Chondrocyte (in vitro differentiated cells): ENCODE results near the gene TMEM204. TPM values are rescaled to one million over a fixed set of nuclear protein-coding genes. Genes with fewer than 3 reads are reported as not detected.
"Not testable (repeated sequence)": the region's sequence is repeated elsewhere in the genome, so short reads cannot be mapped to it uniquely, and the experiment has no call there.

Experiments used
- DNase-seq: peaks from one replicate; pipeline ENCODE4 v3.0.0; 2021; ENCODE audit warnings: mixed read lengths, low spot score
- H3K27ac Mint-ChIP-seq: one replicate; pipeline ENCODE4 v1.8.0; 2021; ENCODE audit warnings: mild to moderate bottlenecking, moderate library complexity, mixed read lengths; ENCODE audit not compliant: unreplicated experiment
- H3K27me3 Mint-ChIP-seq: 2 replicates; pipeline ENCODE4 v1.8.0; 2021; ENCODE audit warnings: low read depth, mixed read lengths
- H3K36me3 Mint-ChIP-seq: 2 replicates; pipeline ENCODE4 v1.8.0; 2021; ENCODE audit warnings: low read depth, mixed read lengths
- H3K4me1 Mint-ChIP-seq: 2 replicates; pipeline ENCODE4 v1.8.0; 2021; ENCODE audit warnings: low read depth, mild to moderate bottlenecking, mixed read lengths
- H3K4me3 Mint-ChIP-seq: one replicate; pipeline ENCODE4 v1.8.0; 2021; ENCODE audit warnings: mild to moderate bottlenecking, moderate library complexity, mixed read lengths; ENCODE audit not compliant: unreplicated experiment
- H3K9me3 Mint-ChIP-seq: 2 replicates; pipeline ENCODE4 v1.8.0; 2021; ENCODE audit warnings: low read depth, mixed read lengths
- CTCF ChIP-seq: fragments of 200-600 bp; sonication (generic); IDR thresholded peaks from 2 replicates; pipeline ENCODE4 v1.5.0; 2021; ENCODE audit warnings: antibody characterized with exemption, mild to moderate bottlenecking, moderate library complexity
- total RNA-seq: library from RNA; stranded (reverse); gene quantifications from 3 replicates; pipeline ENCODE4 v1.2.1, GENCODE V29; 2021

Gene TMEM204
- total RNA-seq, 1 donor from 2014 or later, result 8.4 TPM

DNA sequence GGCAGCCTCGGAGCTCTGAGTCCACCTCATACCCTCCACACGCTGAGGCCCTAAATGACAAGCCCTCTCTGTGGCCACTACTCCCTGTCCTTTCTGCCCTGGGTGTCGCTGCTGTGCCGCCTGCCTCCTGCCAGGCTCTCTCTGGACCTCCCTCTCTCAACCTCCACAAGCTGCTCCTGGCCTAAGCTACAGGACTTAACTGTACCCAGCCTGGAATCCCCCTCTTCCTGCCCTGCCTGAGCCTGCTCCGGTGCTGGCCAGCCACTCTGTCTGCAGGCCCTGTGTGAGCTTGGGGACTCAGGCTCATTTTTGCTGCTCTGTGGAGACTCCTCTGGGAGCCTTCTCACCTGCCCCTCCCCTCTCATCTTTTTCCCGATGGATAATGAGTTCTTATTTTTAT is 56.9 kb downstream of the TMEM204 start:
- H3K27ac Mint-ChIP-seq, result no peak overlapping the region
- H3K27me3 Mint-ChIP-seq, result no peaks in the 10 kb centered on the region
- peaks cover 16% of the 10 kb centered on the region for H3K36me3 Mint-ChIP-seq
- no peak overlapping the region for H3K4me3 Mint-ChIP-seq
- TF ChIP-seq CTCF, result no peak
- no peaks in the 10 kb centered on the region for H3K9me3 Mint-ChIP-seq
- H3K4me1 Mint-ChIP-seq, result no peaks in the 10 kb centered on the region
- DNase-seq, result no peak

- DNase-seq, result no peak
- H3K4me3 Mint-ChIP-seq, result no peak overlapping the region
- H3K27ac Mint-ChIP-seq, result no peak overlapping the region
- H3K9me3 Mint-ChIP-seq, result no peaks in the 10 kb centered on the region
- no peak for TF ChIP-seq CTCF
- H3K27me3 Mint-ChIP-seq, result no peaks in the 10 kb centered on the region
- H3K36me3 Mint-ChIP-seq, result peaks cover 16% of the 10 kb centered on the region
- H3K4me1 Mint-ChIP-seq, result no peaks in the 10 kb centered on the region
Measured at GRCh38 chr16:1590930-1591705, 57.7 kb downstream of the TMEM204 start.

GRCh38 chr16:1592446-1592845 is 59.0 kb downstream of the TMEM204 start:
- Mint-ChIP-seq H3K4me3 (no peak overlapping the region), H3K4me1 (no peaks in the 10 kb centered on the region), H3K27me3 (no peaks in the 10 kb centered on the region), H3K27ac (no peak overlapping the region), H3K36me3 (peaks cover 12% of the 10 kb centered on the region), H3K9me3 (no peaks in the 10 kb centered on the region)
- DNase-seq, result no peak
- TF ChIP-seq CTCF, result no peak

GRCh38 chr16:1595511-1595910 is 62.0 kb downstream of the TMEM204 start:
- H3K36me3 Mint-ChIP-seq, result peaks cover 10% of the 10 kb centered on the region
- DNase-seq, H3K4me1 Mint-ChIP-seq, H3K9me3 Mint-ChIP-seq, H3K27me3 Mint-ChIP-seq, H3K4me3 Mint-ChIP-seq, H3K27ac Mint-ChIP-seq: not testable (repeated sequence)

DNA sequence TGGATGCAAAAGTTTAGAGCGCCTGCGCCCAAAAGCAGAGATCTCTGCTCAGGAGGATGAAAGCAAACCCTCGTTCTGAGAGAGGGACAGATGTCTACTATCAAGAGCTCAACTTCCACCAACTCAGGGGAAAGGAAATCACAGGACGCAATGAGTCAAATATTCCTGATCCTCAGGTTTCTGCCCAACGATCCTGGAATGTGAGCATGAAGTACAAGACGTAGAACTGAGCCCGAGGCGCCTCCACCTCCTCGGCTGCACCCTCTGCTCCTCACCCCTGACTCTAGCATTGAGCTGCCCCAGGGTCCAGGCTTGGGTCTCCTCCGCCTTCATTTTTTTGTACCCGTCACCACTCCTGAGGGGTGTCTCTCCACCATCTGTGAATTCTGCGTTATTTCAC is 63.0 kb downstream of the TMEM204 start:
- DNase-seq, result no peak
- Mint-ChIP-seq H3K9me3 (no peaks in the 10 kb centered on the region), H3K27ac (no peak overlapping the region), H3K4me1 (no peaks in the 10 kb centered on the region), H3K27me3 (no peaks in the 10 kb centered on the region), H3K4me3 (no peak overlapping the region), H3K36me3 (peaks cover 17% of the 10 kb centered on the region)
- TF ChIP-seq CTCF, result no peak

DNA sequence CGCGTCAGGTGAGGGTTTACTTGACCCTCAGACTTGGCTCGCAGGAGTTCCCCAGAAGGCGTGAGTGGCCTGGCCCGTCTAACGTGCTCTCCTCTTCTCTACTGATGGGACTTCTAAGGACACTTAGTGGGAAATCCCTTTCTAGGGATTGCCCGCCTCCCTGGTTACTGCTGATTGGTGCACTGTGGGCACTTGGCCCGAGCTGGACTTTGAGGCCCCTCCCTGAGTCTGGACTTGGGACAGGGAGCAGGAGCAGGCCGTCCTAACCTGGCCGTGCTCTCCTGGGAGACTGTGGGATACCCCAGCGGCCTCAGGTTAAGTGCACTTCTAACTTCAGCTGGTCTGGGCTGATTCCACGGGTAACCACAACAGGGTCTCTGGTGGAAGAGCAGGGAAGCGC is 63.7 kb downstream of the TMEM204 start:
- H3K4me3 Mint-ChIP-seq, result no peak overlapping the region
- H3K27ac Mint-ChIP-seq, result no peak overlapping the region
- TF ChIP-seq CTCF, result no peak
- H3K9me3 Mint-ChIP-seq, result no peaks in the 10 kb centered on the region
- DNase-seq, result no peak
- H3K27me3 Mint-ChIP-seq, result no peaks in the 10 kb centered on the region
- H3K4me1 Mint-ChIP-seq, result no peaks in the 10 kb centered on the region
- peaks cover 13% of the 10 kb centered on the region for H3K36me3 Mint-ChIP-seq
